HG02938 (cell line): ENCODE data around the gene PDILT.
A peak's percentile ranks its signal among the peaks of the same experiment; 100 is the strongest.

Experiments
- ATAC-seq: cut with Tn5 transposase; IDR thresholded peaks from one replicate; pipeline ENCODE4 v1.9.1; 2021; ENCODE audit warnings: mild to moderate bottlenecking, moderate library complexity; ENCODE audit not compliant: unreplicated experiment

PDILT gene

GRCh38 chr16:20409398-20410120, 5.0 kb upstream of the PDILT start, which contains the start of gene ACSM5:
Gene ACSM5, plus strand, starts transcription at chr16:20409534. Its CDS starts 1,951 bp downstream, at chr16:20411485.
- ATAC-seq: peak; percentile 37

- no peak for ATAC-seq
These were observed 1.9 kb downstream of the PDILT start for GRCh38 chr16:20402651-20403050.

GRCh38 chr16:20401475-20402016, 3.0 kb downstream of the PDILT start:
- ATAC-seq: no peak

GRCh38 chr16:20401066-20401465, 3.5 kb downstream of the PDILT start:
- no peak for ATAC-seq

GRCh38 chr16:20399185-20399584, 5.4 kb downstream of the PDILT start:
- no peak for ATAC-seq

- no peak for ATAC-seq
These were observed 5.9 kb downstream of the PDILT start for GRCh38 chr16:20398603-20399002.

- no peak for ATAC-seq
These were observed 7.0 kb downstream of the PDILT start for GRCh38 chr16:20397468-20398074.

- no peak for ATAC-seq
These were observed 7.6 kb downstream of the PDILT start for GRCh38 chr16:20396846-20397467.

GRCh38 chr16:20395946-20396345, 8.6 kb downstream of the PDILT start:
- no peak for ATAC-seq

- no peak for ATAC-seq
These were observed 10.5 kb downstream of the PDILT start for GRCh38 chr16:20393801-20394577.

- no peak for ATAC-seq
These were observed 13.5 kb downstream of the PDILT start for GRCh38 chr16:20391045-20391444.

- ATAC-seq: no peak
These were observed 15.7 kb downstream of the PDILT start for GRCh38 chr16:20388854-20389253.

GRCh38 chr16:20387978-20388377, 16.6 kb downstream of the PDILT start:
- ATAC-seq: no peak

- no peak for ATAC-seq
These were observed 18.4 kb downstream of the PDILT start for GRCh38 chr16:20385844-20386832.

- no peak for ATAC-seq
These were observed 21.2 kb downstream of the PDILT start for GRCh38 chr16:20383106-20384029.

GRCh38 chr16:20382202-20382948, 22.2 kb downstream of the PDILT start:
- no peak for ATAC-seq

- ATAC-seq: no peak
These were observed 23.8 kb downstream of the PDILT start for GRCh38 chr16:20380782-20381181.

- ATAC-seq: no peak
These were observed 27.4 kb downstream of the PDILT start for GRCh38 chr16:20377181-20377580.
